SK-N-SH treated with all-trans-retinoic acid at 6 μM for 48 hours (cell line): Measurements from ENCODE around the gene ALK.

Experiments
- ARNTL ChIP-seq: fragments of 450-650 bp; formaldehyde crosslinking; IDR thresholded peaks from 2 replicates; pipeline ENCODE4 v1.5.0; 2020; ENCODE audit warnings: low read depth, mild to moderate bottlenecking, moderate library complexity, borderline replicate concordance
- ESRRG ChIP-seq: fragments of 250-450 bp; sonication (Bioruptor Pico); IDR thresholded peaks from 2 replicates; pipeline ENCODE4 v1.6.1; 2021; ENCODE audit warnings: mild to moderate bottlenecking
- OSR1 ChIP-seq: fragments of 250-450 bp; sonication (Bioruptor Pico); IDR thresholded peaks from 2 replicates; pipeline ENCODE4 v1.8.0; 2022; ENCODE audit warnings: moderate library complexity, mild to moderate bottlenecking, inconsistent platforms
- PATZ1 ChIP-seq: fragments of 250-450 bp; sonication (Bioruptor Pico); IDR thresholded peaks from 2 replicates; pipeline ENCODE4 v1.8.0; 2020; ENCODE audit warnings: mild to moderate bottlenecking, moderate library complexity, borderline replicate concordance
- TCF4 ChIP-seq: fragments of 250-450 bp; sonication (Bioruptor Pico); IDR thresholded peaks from 2 replicates; pipeline ENCODE4 v1.8.0; 2021; ENCODE audit warnings: mild to moderate bottlenecking, moderate library complexity, borderline replicate concordance
- ZFP3 ChIP-seq: fragments of 250-450 bp; sonication (Bioruptor Pico); IDR thresholded peaks from 2 replicates; pipeline ENCODE4 v1.5.0; 2020; ENCODE audit warnings: mild to moderate bottlenecking, moderate library complexity
- ZFP30 ChIP-seq: fragments of 450-650 bp; formaldehyde crosslinking; IDR thresholded peaks from 2 replicates; pipeline ENCODE4 v1.5.0; 2022; ENCODE audit warnings: mild to moderate bottlenecking, moderate library complexity
- ZNF70 ChIP-seq: fragments of 450-650 bp; formaldehyde crosslinking; IDR thresholded peaks from 2 replicates; pipeline ENCODE4 v1.5.0; 2020; ENCODE audit warnings: mild to moderate bottlenecking, moderate library complexity
- TF ChIP-seq, protein P1 (sequence below): fragments of 250-450 bp; sonication (Bioruptor Pico); IDR thresholded peaks from 2 replicates; pipeline ENCODE4 v1.5.0; 2020; ENCODE audit warnings: mild to moderate bottlenecking, moderate library complexity

DNA sequence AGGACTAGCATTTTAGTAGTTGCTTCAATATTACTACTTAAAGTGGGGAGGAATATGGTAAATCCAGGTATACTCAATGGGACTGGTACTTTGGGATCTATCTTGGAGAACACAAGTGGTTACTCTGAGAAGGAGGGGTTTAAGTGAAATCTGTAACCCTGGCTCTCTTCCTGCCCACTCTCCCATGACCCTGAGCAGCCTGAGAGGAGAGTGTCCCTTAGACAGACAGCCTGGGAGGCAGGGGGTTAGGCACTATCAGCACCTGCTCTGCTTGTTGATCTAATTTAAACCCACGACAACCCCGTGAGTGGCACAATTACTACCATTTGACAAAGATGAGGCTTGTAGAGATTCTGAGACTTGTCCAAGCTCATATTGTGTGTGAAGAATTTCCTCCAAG is 395.5 kb downstream of the ALK start:
- TF ChIP-seq ARNTL (CRISPR knock-in tag), result no peak
- TF ChIP-seq, protein P1, sequence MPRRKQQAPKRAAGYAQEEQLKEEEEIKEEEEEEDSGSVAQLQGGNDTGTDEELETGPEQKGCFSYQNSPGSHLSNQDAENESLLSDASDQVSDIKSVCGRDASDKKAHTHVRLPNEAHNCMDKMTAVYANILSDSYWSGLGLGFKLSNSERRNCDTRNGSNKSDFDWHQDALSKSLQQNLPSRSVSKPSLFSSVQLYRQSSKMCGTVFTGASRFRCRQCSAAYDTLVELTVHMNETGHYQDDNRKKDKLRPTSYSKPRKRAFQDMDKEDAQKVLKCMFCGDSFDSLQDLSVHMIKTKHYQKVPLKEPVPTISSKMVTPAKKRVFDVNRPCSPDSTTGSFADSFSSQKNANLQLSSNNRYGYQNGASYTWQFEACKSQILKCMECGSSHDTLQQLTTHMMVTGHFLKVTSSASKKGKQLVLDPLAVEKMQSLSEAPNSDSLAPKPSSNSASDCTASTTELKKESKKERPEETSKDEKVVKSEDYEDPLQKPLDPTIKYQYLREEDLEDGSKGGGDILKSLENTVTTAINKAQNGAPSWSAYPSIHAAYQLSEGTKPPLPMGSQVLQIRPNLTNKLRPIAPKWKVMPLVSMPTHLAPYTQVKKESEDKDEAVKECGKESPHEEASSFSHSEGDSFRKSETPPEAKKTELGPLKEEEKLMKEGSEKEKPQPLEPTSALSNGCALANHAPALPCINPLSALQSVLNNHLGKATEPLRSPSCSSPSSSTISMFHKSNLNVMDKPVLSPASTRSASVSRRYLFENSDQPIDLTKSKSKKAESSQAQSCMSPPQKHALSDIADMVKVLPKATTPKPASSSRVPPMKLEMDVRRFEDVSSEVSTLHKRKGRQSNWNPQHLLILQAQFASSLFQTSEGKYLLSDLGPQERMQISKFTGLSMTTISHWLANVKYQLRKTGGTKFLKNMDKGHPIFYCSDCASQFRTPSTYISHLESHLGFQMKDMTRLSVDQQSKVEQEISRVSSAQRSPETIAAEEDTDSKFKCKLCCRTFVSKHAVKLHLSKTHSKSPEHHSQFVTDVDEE (CRISPR knock-in tag), result no peak
- no peak for TF ChIP-seq ZFP3 (CRISPR knock-in tag)
- no peak for TF ChIP-seq PATZ1
- no peak for TF ChIP-seq ESRRG (CRISPR knock-in tag)
- no peak for TF ChIP-seq ZNF70
- no peak for TF ChIP-seq TCF4 (CRISPR knock-in tag)
- TF ChIP-seq ZFP30, result no peak
- no peak for TF ChIP-seq OSR1 (CRISPR knock-in tag)
